HEK293 (cell line): Measurements from ENCODE around the gene DMD.

ENCODE experiments used
- CTCF ChIA-PET: fragments of 350-600 bp; formaldehyde crosslinking; extraction: SDS; loops from one replicate; lab custom pipeline; 2021; ENCODE audit warnings: antibody characterized with exemption; lab: Yijun Ruan, JAX
- POLR2A ChIA-PET: fragments of 300-600 bp; formaldehyde crosslinking; extraction: SDS; loops from one replicate; lab custom pipeline; 2020; ENCODE audit warnings: antibody characterized with exemption, inconsistent platforms; lab: Yijun Ruan, JAX
- H3K27ac ChIP-seq: fragments of 200-500 bp; sonication (Bioruptor generic); 2 replicates; pipeline ENCODE4 v1.5.1; 2014; ENCODE audit warnings: low read depth, low read length, control low read depth, inconsistent platforms; ENCODE audit errors: extremely low read depth
- H3K36me3 ChIP-seq, 2 experiments: fragments of 200-500 bp in 1 of 2; sonication (Bioruptor generic) in 1 of 2; 1 replicate in 1 of 2; 2 replicates in 1 of 2; pipeline ENCODE4 v1.5.1; 2014 to 2017; ENCODE audit warnings: inconsistent platforms in 2 of 2, low read length in 2 of 2; ENCODE audit not compliant: control insufficient read depth in 2 of 2, insufficient read depth in 1 of 2
- H3K4me1 ChIP-seq: fragments of 200-500 bp; sonication (Bioruptor generic); 2 replicates; pipeline ENCODE4 v1.5.1; 2014; ENCODE audit warnings: mild to moderate bottlenecking, low read length, inconsistent platforms; ENCODE audit not compliant: control insufficient read depth, insufficient read depth
- H3K4me3 ChIP-seq: 2 replicates; pipeline ENCODE4 v1.5.1; 2011; ENCODE audit warnings: low read depth, mild to moderate bottlenecking, control low read depth, low read length, moderate library complexity
- H3K9me3 ChIP-seq: fragments of 200-500 bp; sonication (Bioruptor generic); 2 replicates; pipeline ENCODE4 v1.5.1; 2014; ENCODE audit warnings: low read depth, low read length, inconsistent platforms; ENCODE audit not compliant: control insufficient read depth, insufficient read depth
- GLI4 ChIP-seq: fragments of 450-650 bp; formaldehyde crosslinking; IDR thresholded peaks from 2 replicates; pipeline ENCODE4 v1.5.1; 2016; ENCODE audit warnings: missing biosample characterization, missing genetic modification characterization
- GLIS1 ChIP-seq: fragments of 450-650 bp; formaldehyde crosslinking; IDR thresholded peaks from 2 replicates; pipeline ENCODE4 v1.5.1; 2016; ENCODE audit warnings: missing biosample characterization, missing genetic modification characterization
- HOXA7 ChIP-seq: sonication (generic); formaldehyde crosslinking; IDR thresholded peaks from 2 replicates; pipeline ENCODE4 v1.8.1; 2022; ENCODE audit warnings: missing genetic modification reagents, borderline replicate concordance
- KLF10 ChIP-seq: fragments of 450-650 bp; IDR thresholded peaks from 2 replicates; pipeline ENCODE4 v1.5.1; 2018; ENCODE audit warnings: missing biosample characterization, mild to moderate bottlenecking, missing genetic modification characterization
- SETDB1 ChIP-seq: IDR thresholded peaks from one replicate; pipeline ENCODE4 v1.6.1; 2017; ENCODE audit warnings: mild to moderate bottlenecking, low read length, moderate library complexity, mixed read lengths; ENCODE audit not compliant: insufficient read length
- ZNF114 ChIP-seq: fragments of 450-650 bp; formaldehyde crosslinking; IDR thresholded peaks from 2 replicates; pipeline ENCODE4 v1.5.0; 2017; ENCODE audit warnings: missing biosample characterization, missing genetic modification characterization
- ZNF146 ChIP-seq: fragments of 450-650 bp; formaldehyde crosslinking; IDR thresholded peaks from 2 replicates; pipeline ENCODE4 v1.5.1; 2016; ENCODE audit warnings: missing biosample characterization, missing genetic modification characterization
- ZNF16 ChIP-seq: fragments of 450-650 bp; formaldehyde crosslinking; IDR thresholded peaks from 2 replicates; pipeline ENCODE4 v1.5.1; 2016; ENCODE audit warnings: low read depth, missing biosample characterization, missing genetic modification characterization
- ZNF174 ChIP-seq: fragments of 450-650 bp; formaldehyde crosslinking; IDR thresholded peaks from 2 replicates; pipeline ENCODE4 v1.5.0; 2017; ENCODE audit warnings: missing biosample characterization, mild to moderate bottlenecking, missing genetic modification characterization
- ZNF394 ChIP-seq: fragments of 450-650 bp; formaldehyde crosslinking; IDR thresholded peaks from 2 replicates; pipeline ENCODE4 v1.5.1; 2016; ENCODE audit warnings: missing biosample characterization, missing genetic modification characterization, mild to moderate bottlenecking, moderate library complexity, borderline replicate concordance
- ZNF426 ChIP-seq: fragments of 450-650 bp; formaldehyde crosslinking; IDR thresholded peaks from 2 replicates; pipeline ENCODE4 v1.5.1; 2017; ENCODE audit warnings: missing biosample characterization, missing genetic modification characterization, mild to moderate bottlenecking, inconsistent platforms, moderate library complexity
- ZNF473 ChIP-seq: fragments of 450-650 bp; formaldehyde crosslinking; IDR thresholded peaks from 2 replicates; pipeline ENCODE4 v1.5.1; 2017; ENCODE audit warnings: missing biosample characterization, missing genetic modification characterization
- ZNF510 ChIP-seq: fragments of 450-650 bp; formaldehyde crosslinking; IDR thresholded peaks from 2 replicates; pipeline ENCODE4 v1.5.1; 2018; ENCODE audit warnings: mild to moderate bottlenecking, missing genetic modification characterization, missing biosample characterization; ENCODE audit not compliant: insufficient replicate concordance
- ZNF530 ChIP-seq: fragments of 450-650 bp; formaldehyde crosslinking; IDR thresholded peaks from 2 replicates; pipeline ENCODE4 v1.5.1; 2016; ENCODE audit warnings: low read depth, missing biosample characterization, missing genetic modification characterization
- ZNF560 ChIP-seq: fragments of 450-650 bp; formaldehyde crosslinking; IDR thresholded peaks from 2 replicates; pipeline ENCODE4 v1.5.1; 2017; ENCODE audit warnings: missing biosample characterization, missing genetic modification characterization, borderline replicate concordance
- ZNF610 ChIP-seq: fragments of 450-650 bp; formaldehyde crosslinking; IDR thresholded peaks from 2 replicates; pipeline ENCODE4 v1.5.1; 2016; ENCODE audit warnings: missing biosample characterization, missing genetic modification characterization, borderline replicate concordance
- ZNF664 ChIP-seq: fragments of 450-650 bp; formaldehyde crosslinking; IDR thresholded peaks from 2 replicates; pipeline ENCODE4 v1.5.1; 2016; ENCODE audit warnings: missing biosample characterization, missing genetic modification characterization
- ZNF677 ChIP-seq: fragments of 450-650 bp; IDR thresholded peaks from 2 replicates; pipeline ENCODE4 v1.5.0; 2018; ENCODE audit warnings: missing biosample characterization, mild to moderate bottlenecking, missing genetic modification characterization, moderate library complexity
- ZNF707 ChIP-seq: fragments of 450-650 bp; formaldehyde crosslinking; IDR thresholded peaks from 2 replicates; pipeline ENCODE4 v1.5.1; 2016; ENCODE audit warnings: missing biosample characterization, missing genetic modification characterization
- ZNF76 ChIP-seq: fragments of 450-650 bp; formaldehyde crosslinking; IDR thresholded peaks from 2 replicates; pipeline ENCODE4; 2016; ENCODE audit warnings: low read depth, missing biosample characterization, missing genetic modification characterization, borderline replicate concordance
- ZNF768 ChIP-seq: fragments of 450-650 bp; formaldehyde crosslinking; IDR thresholded peaks from 2 replicates; pipeline ENCODE4 v1.5.1; 2018; ENCODE audit warnings: missing biosample characterization, mild to moderate bottlenecking, missing genetic modification characterization
- ZNF777 ChIP-seq: fragments of 450-650 bp; formaldehyde crosslinking; IDR thresholded peaks from 2 replicates; pipeline ENCODE4 v1.5.1; 2017; ENCODE audit warnings: missing biosample characterization, missing genetic modification characterization, borderline replicate concordance
- ZNF791 ChIP-seq: fragments of 450-650 bp; formaldehyde crosslinking; IDR thresholded peaks from 2 replicates; pipeline ENCODE4 v1.5.1; 2016; ENCODE audit warnings: missing biosample characterization, missing genetic modification characterization
- ZNF792 ChIP-seq: fragments of 450-650 bp; formaldehyde crosslinking; IDR thresholded peaks from 2 replicates; pipeline ENCODE4 v1.5.1; 2016; ENCODE audit warnings: missing biosample characterization, missing genetic modification characterization
- ZSCAN23 ChIP-seq: fragments of 450-650 bp; formaldehyde crosslinking; IDR thresholded peaks from 2 replicates; pipeline ENCODE4 v1.5.1; 2016; ENCODE audit warnings: missing biosample characterization, missing genetic modification characterization
- ZXDB ChIP-seq: fragments of 450-650 bp; formaldehyde crosslinking; IDR thresholded peaks from 2 replicates; pipeline ENCODE4 v1.5.1; 2016; ENCODE audit warnings: missing biosample characterization, missing genetic modification characterization
- TF ChIP-seq, protein P1 (sequence below): fragments of 450-650 bp; formaldehyde crosslinking; IDR thresholded peaks from 2 replicates; pipeline ENCODE4 v1.5.1; 2016; ENCODE audit warnings: missing biosample characterization, missing genetic modification characterization, borderline replicate concordance

DMD gene

DNA sequence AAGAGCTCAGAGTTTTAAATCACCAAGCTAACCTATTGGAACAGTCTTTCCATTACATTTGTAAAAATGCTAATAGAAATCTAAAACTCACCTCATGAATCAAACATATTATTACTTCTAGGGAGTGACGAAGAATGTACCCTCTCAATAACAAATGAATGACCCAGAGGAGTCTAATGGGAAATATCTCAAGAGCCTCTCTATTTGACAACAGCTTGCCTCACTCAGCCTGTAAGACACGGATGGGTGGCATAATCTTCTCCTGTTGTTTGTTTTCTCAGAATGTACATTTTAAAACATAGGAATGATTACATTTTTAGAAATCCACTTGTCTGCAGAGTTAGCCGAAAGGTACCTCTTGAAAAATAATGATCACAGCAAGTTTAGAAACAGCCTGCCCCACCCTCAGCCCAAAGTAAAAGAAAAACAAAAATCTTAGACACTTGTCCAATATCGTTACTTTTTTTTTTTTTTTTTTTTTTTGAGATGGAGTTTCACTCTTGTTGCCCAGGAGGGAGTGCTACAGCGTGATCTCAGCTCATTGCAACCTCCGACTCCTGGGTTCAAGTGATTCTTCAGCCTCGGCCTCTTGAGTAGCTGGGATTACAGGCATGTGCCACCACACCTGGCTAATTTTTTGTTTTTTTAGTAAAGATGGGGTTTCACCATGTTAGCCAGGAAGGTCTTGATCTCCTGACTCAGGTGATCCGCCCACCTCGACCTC, 1955.9 kb downstream of the DMD start:
- Histone ChIP-seq H3K4me3 (no peak overlapping the region), H3K9me3 (no peaks in the 10 kb centered on the region), H3K36me3 (peaks cover 18 to 20% of the 10 kb centered on the region in 2 experiments), H3K4me1 (no peaks in the 10 kb centered on the region)
- CTCF ChIA-PET: interaction anchor here (0.8 kb wide), 1 partner anchor 216 kb away, joined by 4 read pairs; no protein-coding TSS in a partner anchor
- POLR2A ChIA-PET: no interaction called here
- TF ChIP-seq HOXA7 (CRISPR knock-in tag) (no peak), ZNF777 (tag by site-specific recombination) (no peak), ZNF510 (tag by site-specific recombination) (no peak), SETDB1 (no peak), GLI4 (tag by site-specific recombination) (no peak), ZNF146 (tag by site-specific recombination) (no peak), ZNF114 (tag by site-specific recombination) (no peak), ZNF768 (tag by site-specific recombination) (no peak), ZSCAN23 (tag by site-specific recombination) (no peak), ZNF530 (tag by site-specific recombination) (no peak), ZNF473 (tag by site-specific recombination) (no peak)
- TF ChIP-seq, protein P1, sequence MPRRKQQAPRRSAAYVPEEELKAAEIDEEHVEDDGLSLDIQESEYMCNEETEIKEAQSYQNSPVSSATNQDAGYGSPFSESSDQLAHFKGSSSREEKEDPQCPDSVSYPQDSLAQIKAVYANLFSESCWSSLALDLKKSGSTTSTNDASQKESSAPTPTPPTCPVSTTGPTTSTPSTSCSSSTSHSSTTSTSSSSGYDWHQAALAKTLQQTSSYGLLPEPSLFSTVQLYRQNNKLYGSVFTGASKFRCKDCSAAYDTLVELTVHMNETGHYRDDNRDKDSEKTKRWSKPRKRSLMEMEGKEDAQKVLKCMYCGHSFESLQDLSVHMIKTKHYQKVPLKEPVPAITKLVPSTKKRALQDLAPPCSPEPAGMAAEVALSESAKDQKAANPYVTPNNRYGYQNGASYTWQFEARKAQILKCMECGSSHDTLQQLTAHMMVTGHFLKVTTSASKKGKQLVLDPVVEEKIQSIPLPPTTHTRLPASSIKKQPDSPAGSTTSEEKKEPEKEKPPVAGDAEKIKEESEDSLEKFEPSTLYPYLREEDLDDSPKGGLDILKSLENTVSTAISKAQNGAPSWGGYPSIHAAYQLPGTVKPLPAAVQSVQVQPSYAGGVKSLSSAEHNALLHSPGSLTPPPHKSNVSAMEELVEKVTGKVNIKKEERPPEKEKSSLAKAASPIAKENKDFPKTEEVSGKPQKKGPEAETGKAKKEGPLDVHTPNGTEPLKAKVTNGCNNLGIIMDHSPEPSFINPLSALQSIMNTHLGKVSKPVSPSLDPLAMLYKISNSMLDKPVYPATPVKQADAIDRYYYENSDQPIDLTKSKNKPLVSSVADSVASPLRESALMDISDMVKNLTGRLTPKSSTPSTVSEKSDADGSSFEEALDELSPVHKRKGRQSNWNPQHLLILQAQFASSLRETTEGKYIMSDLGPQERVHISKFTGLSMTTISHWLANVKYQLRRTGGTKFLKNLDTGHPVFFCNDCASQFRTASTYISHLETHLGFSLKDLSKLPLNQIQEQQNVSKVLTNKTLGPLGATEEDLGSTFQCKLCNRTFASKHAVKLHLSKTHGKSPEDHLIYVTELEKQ: no peak
- TF ChIP-seq, all 188 proteins: peak for 0
- H3K27ac ChIP-seq: no peak overlapping the region

DNA sequence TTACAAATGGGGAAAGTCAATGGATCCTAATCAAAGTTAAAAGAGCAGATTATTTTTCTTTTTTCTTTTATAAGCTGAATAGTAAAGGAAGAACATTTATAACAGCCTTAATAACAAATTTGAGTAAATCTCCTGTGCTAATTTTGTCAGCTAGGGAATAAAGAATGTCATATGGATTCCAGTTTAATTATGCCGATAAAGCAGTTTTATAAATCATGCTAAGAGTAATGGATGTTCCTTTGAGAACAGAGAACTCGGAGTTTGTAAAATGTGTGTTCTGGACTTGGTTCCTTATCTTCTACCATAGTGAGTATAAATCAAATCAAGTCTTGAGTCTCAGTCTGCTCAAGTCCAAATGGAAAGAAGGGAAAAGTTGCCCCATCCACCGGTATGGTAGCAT, 1959.2 kb downstream of the DMD start:
- POLR2A ChIA-PET: no interaction called here
- TF ChIP-seq ZNF560 (tag by site-specific recombination): no peak
- TF ChIP-seq ZNF792 (tag by site-specific recombination): no peak
- TF ChIP-seq ZNF16 (tag by site-specific recombination): no peak
- no peak for TF ChIP-seq ZNF174 (tag by site-specific recombination)
- TF ChIP-seq ZNF791 (tag by site-specific recombination): no peak
- TF ChIP-seq ZNF426 (tag by site-specific recombination): no peak
- no peak for TF ChIP-seq ZNF146 (tag by site-specific recombination)
- no peak for TF ChIP-seq ZXDB
- TF ChIP-seq GLIS1 (tag by site-specific recombination): no peak
- TF ChIP-seq ZNF677: no peak
- no peak for TF ChIP-seq ZNF707 (tag by site-specific recombination)
- no peak for TF ChIP-seq ZNF610 (tag by site-specific recombination)
- TF ChIP-seq ZNF76 (tag by site-specific recombination): no peak
- TF ChIP-seq ZNF664: no peak
- TF ChIP-seq ZNF394 (tag by site-specific recombination): no peak
- no peak for TF ChIP-seq KLF10 (tag by site-specific recombination)
- peaks cover 0 to 7% of the 10 kb centered on the region in 2 experiments; a peak in 2 of 3 replicates for H3K36me3 ChIP-seq
- no peak overlapping the region for H3K4me3 ChIP-seq
- H3K9me3 ChIP-seq: no peaks in the 10 kb centered on the region
- CTCF ChIA-PET: interaction anchor here (0.5 to 1.8 kb wide), 3 partner anchors 19 to 540 kb away, joined by 3 to 6 read pairs (median 3); no protein-coding TSS in a partner anchor
- no peak overlapping the region for H3K27ac ChIP-seq
- no peaks in the 10 kb centered on the region for H3K4me1 ChIP-seq
